SK-MEL-5 (cell line): ENCODE results near the gene CACNA1H. TPM values are rescaled to one million over a fixed set of nuclear protein-coding genes. Genes with fewer than 3 reads are reported as not detected.

Experiments used
- DNase-seq: peaks from one replicate; pipeline ENCODE4 v3.0.0-alpha.2; 2016; ENCODE audit warnings: low read depth, low spot score
- in situ Hi-C: cut with HindIII; loops from 2 replicates; pipeline ENCODE4 v1.10.0; 2016; ENCODE audit warnings: low sequenced_read_pairs, high pct_unique_total_duplicates, low pct_unique_long_range_greater_than_20kb
- total RNA-seq: library from RNA; depleted of rRNA; stranded (reverse); fragments of >200 nt; shearing (Covaris generic); gene quantifications from 2 replicates; pipeline ENCODE4 v1.2.3, GENCODE V29; 2014

CACNA1H gene
- total RNA-seq, 1 experiment from 2014 or later = 17.6 TPM

DNA sequence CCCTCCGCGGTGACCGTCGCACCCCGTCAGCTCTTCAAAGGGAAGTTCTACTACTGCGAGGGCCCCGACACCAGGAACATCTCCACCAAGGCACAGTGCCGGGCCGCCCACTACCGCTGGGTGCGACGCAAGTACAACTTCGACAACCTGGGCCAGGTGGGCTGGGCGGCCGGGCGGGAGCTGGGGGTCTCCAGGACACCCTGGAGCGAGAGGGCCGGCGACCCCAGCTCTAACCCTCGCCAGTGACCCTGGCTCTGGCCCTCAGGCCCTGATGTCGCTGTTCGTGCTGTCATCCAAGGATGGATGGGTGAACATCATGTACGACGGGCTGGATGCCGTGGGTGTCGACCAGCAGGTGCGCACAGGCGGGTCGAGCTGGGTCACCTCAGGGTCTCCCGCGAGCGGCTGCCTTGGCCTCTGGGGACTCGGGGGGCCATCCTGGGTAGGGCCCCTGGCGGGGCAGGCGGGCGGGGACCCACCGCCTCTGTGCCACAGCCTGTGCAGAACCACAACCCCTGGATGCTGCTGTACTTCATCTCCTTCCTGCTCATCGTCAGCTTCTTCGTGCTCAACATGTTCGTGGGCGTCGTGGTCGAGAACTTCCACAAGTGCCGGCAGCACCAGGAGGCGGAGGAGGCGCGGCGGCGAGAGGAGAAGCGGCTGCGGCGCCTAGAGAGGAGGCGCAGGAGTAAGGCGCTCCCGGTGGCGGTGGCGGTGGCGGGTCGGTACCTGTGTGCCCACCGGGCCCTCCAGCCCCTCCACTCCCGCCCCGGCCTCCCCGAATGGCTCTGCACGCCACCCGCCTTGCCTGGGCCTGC lies 58.8 kb downstream of the CACNA1H start:
- in situ Hi-C loops = no loop called here
- DNase-seq = no peak

GRCh38 chr16:1212616-1213194 lies 59.8 kb downstream of the CACNA1H start:
- DNase-seq = no peak
- in situ Hi-C loops = no loop called here

DNA sequence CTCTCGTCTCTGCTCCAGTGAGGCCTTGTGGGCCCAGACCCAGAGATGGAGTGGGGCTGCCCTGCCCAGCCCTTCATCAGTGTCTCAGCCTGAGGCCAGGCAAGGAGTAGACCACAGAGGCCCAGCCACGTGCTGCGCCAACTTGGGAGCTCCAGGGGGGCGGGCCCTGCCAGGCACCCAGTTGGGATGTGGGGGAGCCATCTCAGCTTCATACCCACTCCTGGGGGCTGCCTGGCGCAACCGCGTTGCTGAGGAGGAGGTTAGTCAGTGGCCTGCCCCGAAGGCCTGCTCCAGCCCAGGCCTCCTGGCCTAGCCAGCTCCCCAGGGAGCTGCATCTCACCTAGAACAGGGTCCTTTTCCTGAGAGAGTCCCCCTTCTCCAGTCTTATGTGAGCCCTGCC lies 60.3 kb downstream of the CACNA1H start:
- no peak for DNase-seq
- in situ Hi-C loops = no loop called here

DNA sequence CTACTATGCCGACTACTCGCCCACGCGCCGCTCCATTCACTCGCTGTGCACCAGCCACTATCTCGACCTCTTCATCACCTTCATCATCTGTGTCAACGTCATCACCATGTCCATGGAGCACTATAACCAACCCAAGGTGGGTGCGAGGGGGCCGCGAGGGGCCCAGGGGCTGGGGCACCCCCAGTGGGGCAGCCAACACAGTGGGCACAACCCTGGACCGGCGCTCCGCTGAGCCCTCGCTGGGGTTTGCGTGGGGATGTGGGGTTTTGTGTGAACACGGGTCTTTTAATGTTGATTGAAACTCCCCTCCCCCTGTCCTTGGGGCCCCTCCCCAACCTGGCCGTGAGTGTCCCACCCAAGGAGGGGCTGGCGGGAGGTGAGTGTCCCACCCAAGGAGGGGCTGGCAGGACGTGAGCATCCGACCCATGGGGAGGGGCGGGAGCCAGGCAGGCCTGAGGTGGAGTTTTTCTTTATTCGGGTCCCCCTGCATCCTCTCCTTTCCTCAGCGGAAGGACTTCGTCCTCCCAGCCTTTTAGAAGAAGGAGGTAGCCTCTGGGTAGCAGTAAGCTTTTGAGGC lies 61.0 kb downstream of the CACNA1H start:
- no peak for DNase-seq
- in situ Hi-C loops = no loop called here

DNA sequence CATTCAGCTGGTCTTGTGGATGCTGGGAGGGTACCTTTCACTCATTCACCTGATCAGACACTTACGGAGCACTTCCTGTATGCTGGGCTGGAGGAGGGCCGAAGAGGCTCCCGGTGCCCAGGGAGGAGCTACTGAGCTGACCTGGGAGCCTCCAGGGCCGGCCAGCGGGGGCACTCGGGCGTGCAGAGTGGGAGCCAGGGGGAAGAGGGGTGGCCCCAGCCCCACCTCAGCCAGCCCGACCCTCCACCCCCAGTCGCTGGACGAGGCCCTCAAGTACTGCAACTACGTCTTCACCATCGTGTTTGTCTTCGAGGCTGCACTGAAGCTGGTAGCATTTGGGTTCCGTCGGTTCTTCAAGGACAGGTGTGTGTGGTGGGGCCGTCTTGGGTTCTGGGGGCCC lies 61.8 kb downstream of the CACNA1H start:
- no peak for DNase-seq
- in situ Hi-C loops = no loop called here

- in situ Hi-C loops = no loop called here
- DNase-seq = no peak
Measured at GRCh38 chr16:1215574-1216295, 62.8 kb downstream of the CACNA1H start.

DNA sequence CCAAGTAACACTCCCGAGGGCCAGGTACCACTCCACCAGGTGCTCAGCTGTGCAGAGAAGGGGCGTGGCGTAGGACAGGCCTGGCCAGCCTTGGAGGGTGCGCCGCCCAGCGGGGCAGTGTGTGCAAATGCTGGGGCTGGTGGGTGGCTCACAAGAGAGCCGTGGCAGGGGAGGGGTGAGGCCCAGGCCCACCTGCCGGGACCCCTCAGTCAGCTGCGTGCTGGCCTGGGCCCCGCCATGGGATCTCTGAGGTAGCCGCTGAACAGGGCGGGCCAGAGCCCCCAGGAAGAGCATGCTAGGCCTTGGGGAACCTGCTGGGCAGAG lies 63.4 kb downstream of the CACNA1H start:
- in situ Hi-C loops = no loop called here
- DNase-seq = no peak

- in situ Hi-C loops = no loop called here
- no peak for DNase-seq
Measured at GRCh38 chr16:1216681-1217400, 63.9 kb downstream of the CACNA1H start.

GRCh38 chr16:1217526-1217925 lies 64.6 kb downstream of the CACNA1H start:
- in situ Hi-C loops = no loop called here
- DNase-seq = no peak

DNA sequence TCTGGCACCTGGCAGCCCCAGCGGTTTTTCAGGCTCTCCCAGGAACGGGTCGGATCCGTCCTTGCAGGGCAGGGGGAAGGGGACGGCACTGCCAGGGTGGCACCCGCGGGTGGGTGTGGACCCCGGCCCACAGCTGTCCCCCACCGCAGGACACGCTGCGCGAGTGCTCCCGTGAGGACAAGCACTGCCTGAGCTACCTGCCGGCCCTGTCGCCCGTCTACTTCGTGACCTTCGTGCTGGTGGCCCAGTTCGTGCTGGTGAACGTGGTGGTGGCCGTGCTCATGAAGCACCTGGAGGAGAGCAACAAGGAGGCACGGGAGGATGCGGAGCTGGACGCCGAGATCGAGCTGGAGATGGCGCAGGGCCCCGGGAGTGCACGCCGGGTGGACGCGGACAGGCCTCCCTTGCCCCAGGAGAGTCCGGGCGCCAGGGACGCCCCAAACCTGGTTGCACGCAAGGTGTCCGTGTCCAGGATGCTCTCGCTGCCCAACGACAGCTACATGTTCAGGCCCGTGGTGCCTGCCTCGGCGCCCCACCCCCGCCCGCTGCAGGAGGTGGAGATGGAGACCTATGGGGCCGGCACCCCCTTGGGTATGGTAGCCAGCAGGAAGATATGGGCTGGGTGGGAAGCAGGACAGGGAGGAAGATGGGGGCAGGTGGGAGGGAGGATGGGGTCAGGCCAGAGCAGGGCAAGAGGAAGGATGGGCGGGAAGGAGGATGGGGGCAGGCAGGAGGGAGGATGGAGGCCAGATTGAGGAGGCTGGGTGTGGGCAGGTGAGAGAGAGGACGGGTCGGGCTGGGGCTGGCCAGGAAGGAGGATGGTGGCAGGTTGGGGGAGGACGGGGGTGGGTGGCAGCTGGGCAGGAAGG lies 65.4 kb downstream of the CACNA1H start:
- in situ Hi-C loops = no loop called here
- no peak for DNase-seq

DNA sequence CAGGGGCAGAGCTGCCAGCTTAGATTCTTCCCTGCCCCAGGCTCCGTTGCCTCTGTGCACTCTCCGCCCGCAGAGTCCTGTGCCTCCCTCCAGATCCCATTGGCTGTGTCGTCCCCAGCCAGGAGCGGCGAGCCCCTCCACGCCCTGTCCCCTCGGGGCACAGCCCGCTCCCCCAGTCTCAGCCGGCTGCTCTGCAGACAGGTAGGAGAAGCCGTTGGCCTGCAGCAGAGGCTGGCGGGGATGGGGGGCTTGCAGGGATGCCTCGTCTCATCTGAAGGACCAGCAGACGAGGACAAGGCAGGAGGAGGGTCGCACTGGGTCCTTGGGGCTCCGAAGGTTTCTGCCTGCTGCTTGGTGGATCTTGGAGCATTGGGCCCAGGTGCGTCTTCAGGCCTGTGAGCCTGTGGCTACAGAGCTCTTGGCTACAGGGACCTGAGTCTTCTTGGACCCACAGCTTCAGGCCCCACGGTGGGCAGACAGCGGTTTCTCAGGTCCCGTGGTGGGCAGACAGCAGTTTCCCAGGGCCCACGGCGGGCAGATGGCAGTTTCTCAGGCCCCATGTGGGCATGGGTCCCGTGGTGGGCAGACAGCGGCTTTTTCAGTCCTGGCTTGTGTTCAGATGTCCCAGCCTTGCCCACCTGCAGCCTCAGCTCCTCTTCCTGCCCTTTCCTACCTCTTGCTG lies 66.2 kb downstream of the CACNA1H start:
- in situ Hi-C loops = no loop called here
- DNase-seq = no peak

DNA sequence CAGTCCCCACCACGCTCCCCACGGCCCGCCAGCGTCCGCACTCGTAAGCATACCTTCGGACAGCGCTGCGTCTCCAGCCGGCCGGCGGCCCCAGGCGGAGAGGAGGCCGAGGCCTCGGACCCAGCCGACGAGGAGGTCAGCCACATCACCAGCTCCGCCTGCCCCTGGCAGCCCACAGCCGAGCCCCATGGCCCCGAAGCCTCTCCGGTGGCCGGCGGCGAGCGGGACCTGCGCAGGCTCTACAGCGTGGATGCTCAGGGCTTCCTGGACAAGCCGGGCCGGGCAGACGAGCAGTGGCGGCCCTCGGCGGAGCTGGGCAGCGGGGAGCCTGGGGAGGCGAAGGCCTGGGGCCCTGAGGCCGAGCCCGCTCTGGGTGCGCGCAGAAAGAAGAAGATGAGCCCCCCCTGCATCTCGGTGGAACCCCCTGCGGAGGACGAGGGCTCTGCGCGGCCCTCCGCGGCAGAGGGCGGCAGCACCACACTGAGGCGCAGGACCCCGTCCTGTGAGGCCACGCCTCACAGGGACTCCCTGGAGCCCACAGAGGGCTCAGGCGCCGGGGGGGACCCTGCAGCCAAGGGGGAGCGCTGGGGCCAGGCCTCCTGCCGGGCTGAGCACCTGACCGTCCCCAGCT lies 67.3 kb downstream of the CACNA1H start:
- in situ Hi-C loops = no loop called here
- no peak for DNase-seq

DNA sequence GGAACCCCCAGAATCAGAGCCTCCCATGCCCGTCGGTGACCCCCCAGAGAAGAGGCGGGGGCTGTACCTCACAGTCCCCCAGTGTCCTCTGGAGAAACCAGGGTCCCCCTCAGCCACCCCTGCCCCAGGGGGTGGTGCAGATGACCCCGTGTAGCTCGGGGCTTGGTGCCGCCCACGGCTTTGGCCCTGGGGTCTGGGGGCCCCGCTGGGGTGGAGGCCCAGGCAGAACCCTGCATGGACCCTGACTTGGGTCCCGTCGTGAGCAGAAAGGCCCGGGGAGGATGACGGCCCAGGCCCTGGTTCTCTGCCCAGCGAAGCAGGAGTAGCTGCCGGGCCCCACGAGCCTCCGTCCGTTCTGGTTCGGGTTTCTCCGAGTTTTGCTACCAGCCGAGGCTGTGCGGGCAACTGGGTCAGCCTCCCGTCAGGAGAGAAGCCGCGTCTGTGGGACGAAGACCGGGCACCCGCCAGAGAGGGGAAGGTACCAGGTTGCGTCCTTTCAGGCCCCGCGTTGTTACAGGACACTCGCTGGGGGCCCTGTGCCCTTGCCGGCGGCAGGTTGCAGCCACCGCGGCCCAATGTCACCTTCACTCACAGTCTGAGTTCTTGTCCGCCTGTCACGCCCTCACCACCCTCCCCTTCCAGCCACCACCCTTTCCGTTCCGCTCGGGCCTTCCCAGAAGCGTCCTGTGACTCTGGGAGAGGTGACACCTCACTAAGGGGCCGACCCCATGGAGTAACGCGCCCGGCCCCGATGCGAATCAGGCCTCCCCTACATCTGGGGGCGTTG lies 68.1 kb downstream of the CACNA1H start:
- in situ Hi-C loops = no loop called here
- no peak for DNase-seq

GRCh38 chr16:1221628-1222552 lies 69.0 kb downstream of the CACNA1H start:
- no peak for DNase-seq
- in situ Hi-C loops = no loop called here
